Femur (tissue), 1 donor: ENCODE measurements around the gene GCFC2.

ENCODE experiments used
- DNase-seq: peaks from one replicate; pipeline ENCODE4 v3.0.0-alpha.2; 2017

GCFC2 gene

GRCh38 chr2:75621228-75621627 is 89.5 kb downstream of the GCFC2 start:
- DNase-seq: no peak

- DNase-seq: no peak
Observed at GRCh38 chr2:75619956-75620740, 90.6 kb downstream of the GCFC2 start.

GRCh38 chr2:75616933-75617332 is 93.8 kb downstream of the GCFC2 start:
- DNase-seq: no peak

- no peak for DNase-seq
Observed at GRCh38 chr2:75616406-75616805, 94.3 kb downstream of the GCFC2 start.

GRCh38 chr2:75614162-75614651 is 96.5 kb downstream of the GCFC2 start:
- DNase-seq: no peak

- DNase-seq: no peak
Observed at GRCh38 chr2:75612862-75613243, 97.9 kb downstream of the GCFC2 start.
